GM18951 (cell line): ENCODE results near the gene GNPNAT1.
A peak's percentile ranks its signal among the peaks of the same experiment; 100 is the strongest.
"Not testable (repeated sequence)": the region's sequence is repeated elsewhere in the genome, so short reads cannot be mapped to it uniquely, and the experiment has no call there.

Experiments
- POLR2A ChIP-seq: IDR thresholded peaks from 4 replicates; pipeline ENCODE4 v1.6.1; 2011; ENCODE audit warnings: mild to moderate bottlenecking; ENCODE audit not compliant: insufficient read length, insufficient read depth; ENCODE audit errors: extremely low read depth
- in situ Hi-C: fragments of 300-500 bp; cut with MboI; formaldehyde crosslinking; loops from one replicate; pipeline ENCODE4 v1.12.0; 2022; ENCODE audit warnings: low sequenced_read_pairs, mixed read lengths, inconsistent platforms; ENCODE audit not compliant: unreplicated experiment

Gene GNPNAT1

GRCh38 chr14:52733824-52734223, 57.6 kb downstream of the GNPNAT1 start:
- in situ Hi-C loops, result no loop called here
- no peak for TF ChIP-seq POLR2A

- TF ChIP-seq POLR2A, result no peak
- in situ Hi-C loops, result no loop called here
Observed at GRCh38 chr14:52730709-52731111, 60.7 kb downstream of the GNPNAT1 start.

- in situ Hi-C loops, result no loop called here
- peak; percentile 87 for TF ChIP-seq POLR2A
Observed at GRCh38 chr14:52729925-52730708, 61.3 kb downstream of the GNPNAT1 start, which contains the start of gene STYX. STYX (plus strand) TSS chr14:52730166; CDS start chr14:52730475, 309 bp downstream.

- in situ Hi-C loops, result no loop called here
- TF ChIP-seq POLR2A, result no peak
Observed at GRCh38 chr14:52729585-52729924, 61.9 kb downstream of the GNPNAT1 start.

GRCh38 chr14:52729035-52729434, 62.4 kb downstream of the GNPNAT1 start:
- in situ Hi-C loops, result not testable (repeated sequence)

- in situ Hi-C loops, result not testable (repeated sequence)
Observed at GRCh38 chr14:52727509-52727908, 63.9 kb downstream of the GNPNAT1 start.
